ENCODE measurements around the gene VMP1.

The VMP1 gene

GRCh38 chr17:59722623-59723022, 15.2 kb downstream of the VMP1 start:
- DNase-seq (ENCODE audit: low read depth), result no peak
- H3K4me3 ChIP-seq (ENCODE audit: low read length), result no peak overlapping the region
- TF ChIP-seq CTCF (conservative IDR thresholded peaks at IDR 0.05; ENCODE audit: low read length), result no peak

- no peak overlapping the region for H3K4me3 ChIP-seq (ENCODE audit: low read length)
- DNase-seq (ENCODE audit: low read depth), result no peak
- TF ChIP-seq CTCF (conservative IDR thresholded peaks at IDR 0.05; ENCODE audit: low read length), result no peak
These were observed 15.6 kb downstream of the VMP1 start for GRCh38 chr17:59723041-59723440.

- H3K4me3 ChIP-seq (ENCODE audit: low read length), result no peak overlapping the region
- TF ChIP-seq CTCF (conservative IDR thresholded peaks at IDR 0.05; ENCODE audit: low read length), result no peak
- DNase-seq (ENCODE audit: low read depth), result no peak
These were observed 16.2 kb downstream of the VMP1 start for GRCh38 chr17:59723607-59724006.

- TF ChIP-seq CTCF (conservative IDR thresholded peaks at IDR 0.05; ENCODE audit: low read length), result no peak
- peak; percentile 80 for DNase-seq (ENCODE audit: low read depth)
- no peak overlapping the region for H3K4me3 ChIP-seq (ENCODE audit: low read length)
These were observed 18.2 kb downstream of the VMP1 start for GRCh38 chr17:59725691-59726090.

- no peak for TF ChIP-seq CTCF (conservative IDR thresholded peaks at IDR 0.05; ENCODE audit: low read length)
These were observed 20.5 kb downstream of the VMP1 start for GRCh38 chr17:59727817-59728533.

GRCh38 chr17:59730268-59730834, 22.9 kb downstream of the VMP1 start:
- no peak overlapping the region for H3K4me3 ChIP-seq (ENCODE audit: low read length)
- no peak for TF ChIP-seq CTCF (conservative IDR thresholded peaks at IDR 0.05; ENCODE audit: low read length)
- DNase-seq (ENCODE audit: low read depth), result no peak

More at GRCh38 chr17:59727817-59728533, 20.5 kb downstream of the VMP1 start:
- DNase-seq (ENCODE audit: low read depth), result no peak
- no peak overlapping the region for H3K4me3 ChIP-seq (ENCODE audit: low read length)

- H3K4me3 ChIP-seq (ENCODE audit: low read length), result no peak overlapping the region
- DNase-seq (ENCODE audit: low read depth), result no peak
- TF ChIP-seq CTCF (conservative IDR thresholded peaks at IDR 0.05; ENCODE audit: low read length), result no peak
These were observed 26.2 kb downstream of the VMP1 start for GRCh38 chr17:59733697-59734096.
